HEK293 (cell line): ENCODE data around the gene PAK6.

Experiments used
- CTCF ChIA-PET: fragments of 350-600 bp; formaldehyde crosslinking; extraction: SDS; loops from one replicate; lab custom pipeline; 2021; ENCODE audit warnings: antibody characterized with exemption; lab: Yijun Ruan, JAX
- POLR2A ChIA-PET: fragments of 300-600 bp; formaldehyde crosslinking; extraction: SDS; loops from one replicate; lab custom pipeline; 2020; ENCODE audit warnings: antibody characterized with exemption, inconsistent platforms; lab: Yijun Ruan, JAX
- H3K27ac ChIP-seq: fragments of 200-500 bp; sonication (Bioruptor generic); 2 replicates; pipeline ENCODE4 v1.5.1; 2014; ENCODE audit warnings: low read depth, low read length, control low read depth, inconsistent platforms; ENCODE audit errors: extremely low read depth
- H3K36me3 ChIP-seq, 2 experiments: fragments of 200-500 bp in 1 of 2; sonication (Bioruptor generic) in 1 of 2; 1 replicate in 1 of 2; 2 replicates in 1 of 2; pipeline ENCODE4 v1.5.1; 2014 to 2017; ENCODE audit warnings: inconsistent platforms in 2 of 2, low read length in 2 of 2; ENCODE audit not compliant: control insufficient read depth in 2 of 2, insufficient read depth in 1 of 2
- H3K4me1 ChIP-seq: fragments of 200-500 bp; sonication (Bioruptor generic); 2 replicates; pipeline ENCODE4 v1.5.1; 2014; ENCODE audit warnings: mild to moderate bottlenecking, low read length, inconsistent platforms; ENCODE audit not compliant: control insufficient read depth, insufficient read depth
- H3K4me3 ChIP-seq: 2 replicates; pipeline ENCODE4 v1.5.1; 2011; ENCODE audit warnings: low read depth, mild to moderate bottlenecking, control low read depth, low read length, moderate library complexity
- H3K9me3 ChIP-seq: fragments of 200-500 bp; sonication (Bioruptor generic); 2 replicates; pipeline ENCODE4 v1.5.1; 2014; ENCODE audit warnings: low read depth, low read length, inconsistent platforms; ENCODE audit not compliant: control insufficient read depth, insufficient read depth
- AEBP2 ChIP-seq: fragments of 450-650 bp; formaldehyde crosslinking; IDR thresholded peaks from 2 replicates; pipeline ENCODE4 v1.5.1; 2016; ENCODE audit warnings: missing biosample characterization, missing genetic modification characterization, borderline replicate concordance
- INSM2 ChIP-seq: fragments of 450-650 bp; formaldehyde crosslinking; IDR thresholded peaks from 2 replicates; pipeline ENCODE4 v1.5.1; 2016; ENCODE audit warnings: missing biosample characterization, missing genetic modification characterization
- KLF9 ChIP-seq: fragments of 450-650 bp; formaldehyde crosslinking; IDR thresholded peaks from 2 replicates; pipeline ENCODE4 v1.5.1; 2016; ENCODE audit warnings: missing biosample characterization, missing genetic modification characterization, low read depth
- PATZ1 ChIP-seq: fragments of 450-650 bp; formaldehyde crosslinking; IDR thresholded peaks from 2 replicates; pipeline ENCODE4 v1.5.1; 2016; ENCODE audit warnings: missing biosample characterization, missing genetic modification characterization
- PRDM4 ChIP-seq: fragments of 450-650 bp; formaldehyde crosslinking; IDR thresholded peaks from 2 replicates; pipeline ENCODE4 v1.5.1; 2017; ENCODE audit warnings: missing biosample characterization, missing genetic modification characterization
- RBAK ChIP-seq: fragments of 450-650 bp; formaldehyde crosslinking; IDR thresholded peaks from 2 replicates; pipeline ENCODE4 v1.5.1; 2016; ENCODE audit warnings: missing biosample characterization, missing genetic modification characterization
- SCRT2 ChIP-seq: fragments of 450-650 bp; formaldehyde crosslinking; IDR thresholded peaks from 2 replicates; pipeline ENCODE4 v1.5.1; 2016; ENCODE audit warnings: missing biosample characterization, missing genetic modification characterization
- TSHZ1 ChIP-seq: fragments of 450-650 bp; formaldehyde crosslinking; IDR thresholded peaks from 2 replicates; pipeline ENCODE4 v1.5.1; 2016; ENCODE audit warnings: missing biosample characterization, missing genetic modification characterization, borderline replicate concordance
- YY1 ChIP-seq: fragments of 450-650 bp; formaldehyde crosslinking; IDR thresholded peaks from 2 replicates; pipeline ENCODE4 v1.5.1; 2018; ENCODE audit warnings: missing biosample characterization, missing genetic modification characterization
- ZBTB11 ChIP-seq: fragments of 450-650 bp; formaldehyde crosslinking; conservative IDR thresholded peaks from 2 replicates; pipeline ENCODE4 v1.5.1; 2016; ENCODE audit warnings: low read depth, missing biosample characterization, missing genetic modification characterization
- ZBTB48 ChIP-seq: fragments of 450-650 bp; formaldehyde crosslinking; IDR thresholded peaks from 2 replicates; pipeline ENCODE4 v1.5.1; 2016; ENCODE audit warnings: missing biosample characterization, missing genetic modification characterization
- ZEB2 ChIP-seq: fragments of 450-650 bp; formaldehyde crosslinking; IDR thresholded peaks from 2 replicates; pipeline ENCODE4 v1.5.1; 2016; ENCODE audit warnings: missing biosample characterization, missing genetic modification characterization
- ZIC2 ChIP-seq: fragments of 450-650 bp; formaldehyde crosslinking; IDR thresholded peaks from 2 replicates; pipeline ENCODE4 v1.5.1; 2016; ENCODE audit warnings: missing biosample characterization, missing genetic modification characterization
- ZNF24 ChIP-seq: fragments of 450-650 bp; formaldehyde crosslinking; IDR thresholded peaks from 2 replicates; pipeline ENCODE4 v1.5.1; 2016; ENCODE audit warnings: missing biosample characterization, missing genetic modification characterization
- ZNF416 ChIP-seq: fragments of 450-650 bp; formaldehyde crosslinking; IDR thresholded peaks from 2 replicates; pipeline ENCODE4 v1.5.1; 2016; ENCODE audit warnings: missing biosample characterization, missing genetic modification characterization
- ZNF426 ChIP-seq: fragments of 450-650 bp; formaldehyde crosslinking; IDR thresholded peaks from 2 replicates; pipeline ENCODE4 v1.5.1; 2017; ENCODE audit warnings: missing biosample characterization, missing genetic modification characterization, mild to moderate bottlenecking, inconsistent platforms, moderate library complexity
- ZNF473 ChIP-seq: fragments of 450-650 bp; formaldehyde crosslinking; IDR thresholded peaks from 2 replicates; pipeline ENCODE4 v1.5.1; 2017; ENCODE audit warnings: missing biosample characterization, missing genetic modification characterization
- ZNF529 ChIP-seq: fragments of 450-650 bp; formaldehyde crosslinking; IDR thresholded peaks from 2 replicates; pipeline ENCODE4 v1.5.1; 2017; ENCODE audit warnings: missing genetic modification characterization, missing biosample characterization; ENCODE audit not compliant: insufficient replicate concordance
- ZNF548 ChIP-seq: fragments of 450-650 bp; formaldehyde crosslinking; IDR thresholded peaks from 2 replicates; pipeline ENCODE4 v1.5.1; 2016; ENCODE audit warnings: missing biosample characterization, missing genetic modification characterization
- ZNF623 ChIP-seq: fragments of 450-650 bp; formaldehyde crosslinking; IDR thresholded peaks from 2 replicates; pipeline ENCODE4 v1.5.1; 2016; ENCODE audit warnings: missing biosample characterization, missing genetic modification characterization
- ZNF677 ChIP-seq: fragments of 450-650 bp; IDR thresholded peaks from 2 replicates; pipeline ENCODE4 v1.5.0; 2018; ENCODE audit warnings: missing biosample characterization, mild to moderate bottlenecking, missing genetic modification characterization, moderate library complexity

PAK6 gene

GRCh38 chr15:40323953-40324937, 85.4 kb downstream of the PAK6 start (continued):
- TF ChIP-seq ZNF677 (no peak), RBAK (tag by site-specific recombination) (no peak), SCRT2 (no peak), YY1 (tag by site-specific recombination) (0 out of 2 replicates have a peak, but pooled peaks have one; percentile 28), ZNF24 (tag by site-specific recombination) (no peak), ZNF473 (tag by site-specific recombination) (no peak), AEBP2 (no peak), ZNF548 (tag by site-specific recombination) (no peak), ZNF529 (no peak), INSM2 (tag by site-specific recombination) (no peak), PRDM4 (tag by site-specific recombination) (no peak), ZNF623 (tag by site-specific recombination) (no peak), ZNF426 (tag by site-specific recombination) (no peak), ZIC2 (tag by site-specific recombination) (no peak), ZBTB48 (no peak), ZEB2 (tag by site-specific recombination) (no peak), ZNF416 (tag by site-specific recombination) (no peak), PATZ1 (no peak), KLF9 (no peak)

- Histone ChIP-seq H3K36me3 (peaks cover 0 to 10% of the 10 kb centered on the region in 2 experiments; a peak in 1 of 3 replicates), H3K4me3 (peak overlapping the region; percentile 70), H3K4me1 (peaks cover 13% of the 10 kb centered on the region; the same call in 1 of the 2 replicates), H3K27ac (no peak overlapping the region), H3K9me3 (no peaks in the 10 kb centered on the region)
- ChIA-PET POLR2A (interaction anchor here (1.0 kb wide), 1 partner anchor 9 kb away, joined by 4 read pairs; no protein-coding TSS in a partner anchor), CTCF (interaction anchor here (0.5 to 5.5 kb wide), 5 partner anchors 13 to 220 kb away, joined by 3 to 82 read pairs (median 4); no protein-coding TSS in a partner anchor)
- no peak for TF ChIP-seq TSHZ1 (tag by site-specific recombination)
- peak; percentile 73 for TF ChIP-seq ZBTB11
Observed at GRCh38 chr15:40325188-40325587, 86.3 kb downstream of the PAK6 start.
